ENCODE data around the gene FBP2.

GRCh38 chr9:94603259-94604160 lies 9.9 kb upstream of the FBP2 start:
- peak; percentile 80 for TF ChIP-seq CREM (IDR thresholded peaks at IDR 0.05; ENCODE audit: low read depth)
- TF ChIP-seq EP300 (IDR thresholded peaks at IDR 0.05; ENCODE audit: borderline replicate concordance in 1 of 2, control insufficient read depth in 1 of 2, low read depth in 2 of 2, low read length in 2 of 2): no peak
- TF ChIP-seq MYC (IDR thresholded peaks at IDR 0.05; ENCODE audit: insufficient read depth, insufficient read length, insufficient replicate concordance, low read length, severe bottlenecking): no peak
- peak; percentile 73 to 85 (median 77) for TF ChIP-seq CTCF (IDR thresholded peaks at IDR 0.05 in 2 of 3, conservative IDR thresholded peaks at IDR 0.05 in 1 of 3; ENCODE audit: control insufficient read depth in 2 of 3, extremely low read depth in 1 of 3, insufficient read depth in 1 of 3, low read depth in 3 of 3, low read length in 3 of 3)
- no peak for TF ChIP-seq JUND (IDR thresholded peaks at IDR 0.05; ENCODE audit: low read depth, low read length)
- TF ChIP-seq CBFB (IDR thresholded peaks at IDR 0.05; ENCODE audit: low read depth): no peak
- peak; percentile 83 for TF ChIP-seq YY1 (IDR thresholded peaks at IDR 0.05; ENCODE audit: low read depth, low read length)
- no peak for TF ChIP-seq MAX (IDR thresholded peaks at IDR 0.05; ENCODE audit: low read depth, low read length)
- TF ChIP-seq TAF1 (IDR thresholded peaks at IDR 0.05; ENCODE audit: borderline replicate concordance, low read depth, low read length): no peak
- TF ChIP-seq BCLAF1 (IDR thresholded peaks at IDR 0.05): no peak
- TF ChIP-seq FOS (IDR thresholded peaks at IDR 0.05; ENCODE audit: borderline replicate concordance, extremely low read depth, insufficient read length): no peak
